GM23338 (cell line): Measurements from ENCODE around the gene SRCAP. TPM values are rescaled to one million over a fixed set of nuclear protein-coding genes. Genes with fewer than 3 reads are reported as not detected.

Source experiments
- ATAC-seq: fragments of 200-7000 bp; cut with Tn5 transposase; 3 replicates; pipeline ENCODE4 v1.9.1; 2020
- DNase-seq: peaks from one replicate; pipeline ENCODE4 v3.0.0-alpha.2; 2015; ENCODE audit warnings: low spot score
- H2AFZ ChIP-seq: fragments of 200-600 bp; sonication (generic); 2 replicates; pipeline ENCODE4 v1.8.0; 2016; ENCODE audit warnings: antibody characterized with exemption, mild to moderate bottlenecking, moderate library complexity
- H3F3A ChIP-seq: fragments of 200-600 bp; sonication (generic); replicated peaks from 2 replicates; pipeline ENCODE4 v1.8.0; 2017; ENCODE audit warnings: antibody characterized with exemption, mixed run types, low read depth
- H3K27ac ChIP-seq: fragments of 200-600 bp; sonication (generic); 2 replicates; pipeline ENCODE4 v1.6.1; 2016; ENCODE audit warnings: low read depth
- H3K27me3 ChIP-seq: fragments of 200-600 bp; sonication (generic); 2 replicates; pipeline ENCODE4 v1.8.0; 2016; ENCODE audit warnings: mild to moderate bottlenecking, mixed run types, moderate library complexity; ENCODE audit not compliant: insufficient read depth
- H3K36me3 ChIP-seq: fragments of 200-600 bp; sonication (generic); 2 replicates; pipeline ENCODE4 v1.8.0; 2016; ENCODE audit warnings: mild to moderate bottlenecking; ENCODE audit not compliant: insufficient read depth
- H3K4me1 ChIP-seq: fragments of 200-600 bp; sonication (generic); 2 replicates; pipeline ENCODE4 v1.8.0; 2016; ENCODE audit warnings: mild to moderate bottlenecking, moderate library complexity; ENCODE audit not compliant: insufficient read depth
- H3K4me2 ChIP-seq: fragments of 200-600 bp; sonication (generic); 2 replicates; pipeline ENCODE4 v1.7.1; 2017; ENCODE audit warnings: mixed run types
- H3K4me3 ChIP-seq: fragments of 200-600 bp; sonication (generic); 2 replicates; pipeline ENCODE4 v1.6.1; 2016; ENCODE audit warnings: mixed run types
- H3K79me2 ChIP-seq: fragments of 200-600 bp; sonication (generic); replicated peaks from 2 replicates; pipeline ENCODE4 v1.8.0; 2017; ENCODE audit warnings: mild to moderate bottlenecking; ENCODE audit not compliant: insufficient read depth
- H3K9me2 ChIP-seq: fragments of 200-600 bp; sonication (generic); 2 replicates; pipeline ENCODE4 v1.8.0; 2017; ENCODE audit not compliant: insufficient read depth
- H4K20me1 ChIP-seq: fragments of 200-600 bp; sonication (generic); replicated peaks from 2 replicates; pipeline ENCODE4 v1.8.0; 2017; ENCODE audit warnings: mild to moderate bottlenecking; ENCODE audit not compliant: insufficient read depth
- H3K27ac Mint-ChIP-seq: 2 replicates; pipeline ENCODE4 v1.8.0; 2020; ENCODE audit warnings: inconsistent platforms, mild to moderate bottlenecking, moderate library complexity, mixed read lengths
- H3K27me3 Mint-ChIP-seq: 3 replicates; pipeline ENCODE4 v1.8.0; 2022; ENCODE audit warnings: low read depth, mild to moderate bottlenecking, moderate library complexity, mixed read lengths, inconsistent platforms; ENCODE audit not compliant: insufficient read depth, poor library complexity
- H3K36me3 Mint-ChIP-seq: 3 replicates; pipeline ENCODE4 v1.8.0; 2021; ENCODE audit warnings: low read depth, mild to moderate bottlenecking, inconsistent platforms, moderate library complexity, mixed read lengths
- H3K4me1 Mint-ChIP-seq: 3 replicates; pipeline ENCODE4 v1.8.0; 2020; ENCODE audit warnings: mild to moderate bottlenecking, inconsistent platforms, mixed read lengths
- H3K4me3 Mint-ChIP-seq: 3 replicates; pipeline ENCODE4 v1.8.0; 2021; ENCODE audit warnings: moderate library complexity, mild to moderate bottlenecking, inconsistent platforms, mixed read lengths
- H3K9me3 Mint-ChIP-seq: 3 replicates; pipeline ENCODE4 v1.8.0; 2020; ENCODE audit warnings: moderate library complexity, mild to moderate bottlenecking, inconsistent platforms, mixed read lengths
- CREB1 ChIP-seq: fragments of 250-450 bp; sonication (Bioruptor Pico); IDR thresholded peaks from 2 replicates; pipeline ENCODE4 v1.5.0; 2020; ENCODE audit warnings: low read depth, mild to moderate bottlenecking, moderate library complexity
- CTCF ChIP-seq, 2 experiments: fragments of 200-600 bp in 1 of 2; sonication (generic) in 1 of 2; conservative IDR thresholded peaks; 2 replicates each; pipeline versions ENCODE4 v1.5.1 to v1.6.1; 2016 to 2017; ENCODE audit warnings: antibody characterized with exemption in 2 of 2, low read depth in 2 of 2, mild to moderate bottlenecking in 2 of 2, moderate library complexity in 1 of 2
- ETS1 ChIP-seq: IDR thresholded peaks from 2 replicates; pipeline ENCODE4 v1.6.1; 2016; ENCODE audit warnings: antibody characterized with exemption
- EZH2 ChIP-seq: fragments of 200-600 bp; sonication (generic); IDR thresholded peaks from one replicate; pipeline ENCODE4 v1.8.0; 2017; ENCODE audit warnings: antibody characterized with exemption, mild to moderate bottlenecking, low read depth; ENCODE audit not compliant: unreplicated experiment
- EZH2phosphoT487 ChIP-seq: fragments of 200-600 bp; sonication (generic); IDR thresholded peaks from one replicate; pipeline ENCODE4 v1.8.1; 2018; ENCODE audit warnings: antibody characterized with exemption; ENCODE audit not compliant: unreplicated experiment
- JUNB ChIP-seq: IDR thresholded peaks from one replicate; pipeline ENCODE4 v1.6.1; 2016; ENCODE audit warnings: antibody characterized with exemption; ENCODE audit not compliant: unreplicated experiment
- NANOG ChIP-seq: IDR thresholded peaks from 2 replicates; pipeline ENCODE4 v1.6.1; 2016; ENCODE audit warnings: antibody characterized with exemption, borderline replicate concordance
- POLR2AphosphoS5 ChIP-seq: IDR thresholded peaks from 2 replicates; pipeline ENCODE4 v1.6.1; 2016; ENCODE audit warnings: antibody characterized with exemption, low read depth
- REST ChIP-seq: IDR thresholded peaks from one replicate; pipeline ENCODE4 v1.6.1; 2018; ENCODE audit warnings: antibody characterized with exemption; ENCODE audit not compliant: unreplicated experiment
- STAT1 ChIP-seq: IDR thresholded peaks from one replicate; pipeline ENCODE4 v1.6.1; 2016; ENCODE audit warnings: antibody characterized with exemption; ENCODE audit not compliant: unreplicated experiment
- ZNF114 ChIP-seq: fragments of 250-450 bp; sonication (Bioruptor Pico); IDR thresholded peaks from 2 replicates; pipeline ENCODE4 v1.5.0; 2020; ENCODE audit warnings: mild to moderate bottlenecking, moderate library complexity
- ZNF331 ChIP-seq: fragments of 250-450 bp; sonication (Bioruptor Pico); IDR thresholded peaks from 2 replicates; pipeline ENCODE4 v1.5.0; 2020; ENCODE audit warnings: low read depth, mild to moderate bottlenecking, moderate library complexity
- ZNF462 ChIP-seq: fragments of 250-450 bp; sonication (Bioruptor Pico); IDR thresholded peaks from 2 replicates; pipeline ENCODE4 v1.5.0; 2020; ENCODE audit warnings: mild to moderate bottlenecking, moderate library complexity
- polyA plus RNA-seq: library from polyadenylated mRNA; unstranded; fragments of >200 nt; fragmentation: Nextera tagmentation; extraction: Ambion mirVana; gene quantifications from 2 replicates; pipeline ENCODE4 v1.2.1, GENCODE V29; 2016
- total RNA-seq: library from RNA; depleted of rRNA; stranded (reverse); fragments of >200 nt; shearing (Covaris generic); gene quantifications from 2 replicates; pipeline ENCODE4 v1.2.3, GENCODE V29; 2014

The SRCAP gene
- total and polyA plus RNA-seq, 2 experiments from 2014 or later, result 15.3 to 38.4 TPM

GRCh38 chr16:30746638-30747175 lies 47.7 kb downstream of the SRCAP start:
- Histone ChIP-seq H3K27ac (no peak overlapping the region), H3K9me2 (no peaks in the 10 kb centered on the region), H4K20me1 (no peaks in the 10 kb centered on the region; the same call in 1 of the 2 replicates), H3K79me2 (peaks cover 15% of the 10 kb centered on the region), H3K36me3 (no peaks in the 10 kb centered on the region; the same call in 1 of the 2 replicates), H3K4me1 (peaks cover 7% of the 10 kb centered on the region; the same call in 1 of the 2 replicates), H3K4me3 (no peak overlapping the region), H3K27me3 (no peaks in the 10 kb centered on the region), H3F3A (peaks cover 4% of the 10 kb centered on the region; the same call in 1 of the 2 replicates), H3K4me2 (no peak overlapping the region), H2AFZ (no peak overlapping the region)
- Mint-ChIP-seq H3K9me3 (no peaks in the 10 kb centered on the region), H3K27ac (no peak overlapping the region), H3K4me3 (no peak overlapping the region; the same call in 2 of the 3 replicates), H3K27me3 (peaks cover 16% of the 10 kb centered on the region), H3K36me3 (peaks cover 38% of the 10 kb centered on the region), H3K4me1 (peaks cover 9% of the 10 kb centered on the region)
- no peak for ATAC-seq
- TF ChIP-seq CREB1 (CRISPR knock-in tag), result no peak
- no peak for TF ChIP-seq ZNF114 (CRISPR knock-in tag)
- no peak for TF ChIP-seq ETS1
- no peak for TF ChIP-seq EZH2
- TF ChIP-seq EZH2phosphoT487, result no peak
- no peak for TF ChIP-seq REST
- TF ChIP-seq JUNB, result no peak
- TF ChIP-seq CTCF (conservative IDR thresholded peaks at IDR 0.05; ENCODE audit: low read depth in 2 of 2), result no peak
- TF ChIP-seq STAT1, result no peak
- no peak for TF ChIP-seq POLR2AphosphoS5
- no peak for TF ChIP-seq ZNF331
- TF ChIP-seq NANOG, result no peak
- no peak for TF ChIP-seq ZNF462 (CRISPR knock-in tag)
- no peak for DNase-seq
